ENCODE results near the gene LRMDA.

The LRMDA gene

DNA sequence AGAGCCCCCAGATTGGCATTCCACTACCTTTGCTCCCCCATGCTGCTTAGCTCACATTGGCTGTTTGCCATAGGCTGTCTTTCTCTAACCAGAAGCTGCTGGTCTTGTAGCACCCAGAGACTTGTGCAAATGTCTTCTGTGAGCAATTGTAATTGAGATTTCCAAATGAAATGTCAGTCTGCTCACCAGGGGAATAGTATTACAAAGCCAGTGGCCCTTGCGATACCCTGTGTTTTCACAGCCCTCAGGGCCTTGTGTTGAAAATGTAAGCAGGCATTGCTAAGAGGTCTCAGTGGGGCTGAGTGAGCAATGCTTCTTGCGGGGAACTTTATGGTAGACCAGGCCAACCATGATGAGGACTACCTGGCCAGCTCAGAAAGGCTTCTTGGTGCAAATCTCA, 746.5 kb downstream of the LRMDA start:
- no peaks in the 10 kb centered on the region for H3K79me2 ChIP-seq (ENCODE audit: insufficient read depth, low read length)
- DNase-seq (no peak), ATAC-seq (ENCODE audit: insufficient read depth, low read depth) (no peak)
- no peaks in the 10 kb centered on the region for H3K9me3 ChIP-seq (ENCODE audit: insufficient read depth, low read length, severe bottlenecking)
- no peaks in the 10 kb centered on the region for H3K4me1 ChIP-seq (ENCODE audit: insufficient read depth, low read length)
- H3K9ac ChIP-seq (ENCODE audit: low read depth, low read length), result no peak overlapping the region
- no peak overlapping the region for H2AFZ ChIP-seq (ENCODE audit: low read depth, low read length)
- no peaks in the 10 kb centered on the region for H3K36me3 ChIP-seq (ENCODE audit: insufficient read depth, low read length)
- H3K27ac ChIP-seq (ENCODE audit: low read length), result no peak overlapping the region
- no peak overlapping the region for H3K4me2 ChIP-seq (ENCODE audit: insufficient read depth, low read length)
- no peaks in the 10 kb centered on the region for H4K20me1 ChIP-seq (ENCODE audit: insufficient read depth, low read length)
- TF ChIP-seq EZH2 (IDR thresholded peaks at IDR 0.05; ENCODE audit: borderline replicate concordance, low read depth, low read length, severe bottlenecking), result no peak
- TF ChIP-seq, protein P1, sequence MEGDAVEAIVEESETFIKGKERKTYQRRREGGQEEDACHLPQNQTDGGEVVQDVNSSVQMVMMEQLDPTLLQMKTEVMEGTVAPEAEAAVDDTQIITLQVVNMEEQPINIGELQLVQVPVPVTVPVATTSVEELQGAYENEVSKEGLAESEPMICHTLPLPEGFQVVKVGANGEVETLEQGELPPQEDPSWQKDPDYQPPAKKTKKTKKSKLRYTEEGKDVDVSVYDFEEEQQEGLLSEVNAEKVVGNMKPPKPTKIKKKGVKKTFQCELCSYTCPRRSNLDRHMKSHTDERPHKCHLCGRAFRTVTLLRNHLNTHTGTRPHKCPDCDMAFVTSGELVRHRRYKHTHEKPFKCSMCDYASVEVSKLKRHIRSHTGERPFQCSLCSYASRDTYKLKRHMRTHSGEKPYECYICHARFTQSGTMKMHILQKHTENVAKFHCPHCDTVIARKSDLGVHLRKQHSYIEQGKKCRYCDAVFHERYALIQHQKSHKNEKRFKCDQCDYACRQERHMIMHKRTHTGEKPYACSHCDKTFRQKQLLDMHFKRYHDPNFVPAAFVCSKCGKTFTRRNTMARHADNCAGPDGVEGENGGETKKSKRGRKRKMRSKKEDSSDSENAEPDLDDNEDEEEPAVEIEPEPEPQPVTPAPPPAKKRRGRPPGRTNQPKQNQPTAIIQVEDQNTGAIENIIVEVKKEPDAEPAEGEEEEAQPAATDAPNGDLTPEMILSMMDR (IDR thresholded peaks at IDR 0.05; ENCODE audit: borderline replicate concordance, extremely low read depth, low read length, poor library complexity, severe bottlenecking), result no peak
- no peak overlapping the region for H3K4me3 ChIP-seq (ENCODE audit: low read depth in 1 of 2, low read length in 2 of 2)
- no peaks in the 10 kb centered on the region for H3K27me3 ChIP-seq (ENCODE audit: insufficient read depth, low read length, poor library complexity)

DNA sequence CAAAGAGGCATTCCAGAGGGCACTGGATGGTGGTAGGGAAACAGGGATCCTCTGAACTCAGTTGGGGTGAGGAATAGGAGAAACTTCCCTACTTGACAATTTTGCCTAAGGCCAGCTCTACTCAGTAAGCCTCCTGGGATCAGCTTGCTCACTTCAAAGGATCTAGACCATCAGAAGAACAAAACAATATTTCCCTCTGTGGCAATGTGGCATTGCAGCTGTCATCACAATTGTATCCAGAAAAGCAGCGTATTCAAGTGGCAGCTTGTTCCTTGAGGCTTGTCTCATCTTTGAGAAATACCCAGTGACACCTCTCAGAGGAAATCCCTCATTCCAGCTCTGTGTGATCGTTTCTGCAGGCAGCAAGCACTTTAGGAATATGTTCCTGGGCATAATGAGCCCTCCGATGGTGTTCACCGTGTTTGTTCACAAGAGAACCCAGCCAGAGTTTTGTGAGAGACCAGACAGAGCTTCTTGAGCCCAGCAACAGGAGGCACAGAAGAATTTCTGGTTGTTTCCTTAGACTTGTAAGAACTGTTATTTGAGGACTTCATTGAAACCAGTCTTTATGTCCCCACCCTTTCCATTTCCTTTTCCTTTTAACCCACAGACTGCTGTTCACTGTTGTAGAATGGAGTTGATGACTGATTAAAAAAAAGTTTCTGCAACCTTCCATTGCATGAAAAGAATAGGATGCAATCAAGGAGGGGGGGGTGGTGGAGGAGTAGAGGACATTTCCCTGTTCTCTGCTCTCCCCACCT, 747.3 kb downstream of the LRMDA start:
- DNase-seq, result no peak
- Histone ChIP-seq H3K4me1 (ENCODE audit: insufficient read depth, low read length) (no peaks in the 10 kb centered on the region), H3K4me2 (ENCODE audit: insufficient read depth, low read length) (no peak overlapping the region), H3K27ac (ENCODE audit: low read length) (no peak overlapping the region), H3K4me3 (ENCODE audit: low read depth in 1 of 2, low read length in 2 of 2) (no peak overlapping the region), H3K27me3 (ENCODE audit: insufficient read depth, low read length, poor library complexity) (no peaks in the 10 kb centered on the region), H2AFZ (ENCODE audit: low read depth, low read length) (no peak overlapping the region), H4K20me1 (ENCODE audit: insufficient read depth, low read length) (no peaks in the 10 kb centered on the region), H3K36me3 (ENCODE audit: insufficient read depth, low read length) (no peaks in the 10 kb centered on the region), H3K79me2 (ENCODE audit: insufficient read depth, low read length) (no peaks in the 10 kb centered on the region), H3K9ac (ENCODE audit: low read depth, low read length) (no peak overlapping the region), H3K9me3 (ENCODE audit: insufficient read depth, low read length, severe bottlenecking) (no peaks in the 10 kb centered on the region)
- no peak for ATAC-seq (ENCODE audit: insufficient read depth, low read depth)
- TF ChIP-seq, protein P1 (IDR thresholded peaks at IDR 0.05; ENCODE audit: borderline replicate concordance, extremely low read depth, low read length, poor library complexity, severe bottlenecking), result no peak
- no peak for TF ChIP-seq EZH2 (IDR thresholded peaks at IDR 0.05; ENCODE audit: borderline replicate concordance, low read depth, low read length, severe bottlenecking)

DNA sequence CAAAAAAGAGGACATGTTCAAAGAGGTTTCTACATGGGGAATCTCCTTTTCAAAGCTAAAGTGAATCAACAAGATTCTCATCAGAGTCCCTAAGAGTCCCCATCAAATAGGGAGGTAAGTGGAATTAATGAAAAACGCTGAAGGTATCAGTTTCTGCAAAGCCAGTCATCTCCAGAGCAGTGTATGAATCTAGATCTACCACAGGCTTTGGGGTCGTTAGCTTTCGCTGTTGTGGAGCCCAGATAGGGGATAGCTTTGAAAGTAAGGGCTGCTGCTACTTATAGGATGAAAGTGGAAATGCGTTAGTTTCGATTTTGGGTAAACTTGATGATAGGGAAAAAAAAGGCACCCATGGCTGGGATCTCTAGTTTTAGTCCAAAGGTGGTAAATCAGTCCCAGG, 748.4 kb downstream of the LRMDA start:
- Histone ChIP-seq H2AFZ (ENCODE audit: low read depth, low read length) (no peak overlapping the region), H3K79me2 (ENCODE audit: insufficient read depth, low read length) (no peaks in the 10 kb centered on the region), H3K4me2 (ENCODE audit: insufficient read depth, low read length) (no peak overlapping the region), H4K20me1 (ENCODE audit: insufficient read depth, low read length) (no peaks in the 10 kb centered on the region), H3K4me3 (ENCODE audit: low read depth in 1 of 2, low read length in 2 of 2) (no peak overlapping the region), H3K4me1 (ENCODE audit: insufficient read depth, low read length) (no peaks in the 10 kb centered on the region), H3K9me3 (ENCODE audit: insufficient read depth, low read length, severe bottlenecking) (no peaks in the 10 kb centered on the region), H3K27me3 (ENCODE audit: insufficient read depth, low read length, poor library complexity) (no peaks in the 10 kb centered on the region), H3K27ac (ENCODE audit: low read length) (no peak overlapping the region), H3K9ac (ENCODE audit: low read depth, low read length) (no peak overlapping the region), H3K36me3 (ENCODE audit: insufficient read depth, low read length) (no peaks in the 10 kb centered on the region)
- DNase-seq, result no peak
- ATAC-seq (ENCODE audit: insufficient read depth, low read depth), result no peak
- TF ChIP-seq, protein P1 (IDR thresholded peaks at IDR 0.05; ENCODE audit: borderline replicate concordance, extremely low read depth, low read length, poor library complexity, severe bottlenecking), result no peak
- TF ChIP-seq EZH2 (IDR thresholded peaks at IDR 0.05; ENCODE audit: borderline replicate concordance, low read depth, low read length, severe bottlenecking), result no peak

All from DND-41 (cell line).